Measurements from ENCODE around the gene VAV2.

GRCh38 chr9:133920471-133920870 lies 71.7 kb downstream of the VAV2 start:
- TF ChIP-seq RAD21 (IDR thresholded peaks at IDR 0.05; ENCODE audit: low read length) = no peak
- TF ChIP-seq RFX5 (IDR thresholded peaks at IDR 0.05; ENCODE audit: low read length) = no peak
- TF ChIP-seq CTCF (IDR thresholded peaks at IDR 0.05) = no peak
- TF ChIP-seq, protein P1, sequence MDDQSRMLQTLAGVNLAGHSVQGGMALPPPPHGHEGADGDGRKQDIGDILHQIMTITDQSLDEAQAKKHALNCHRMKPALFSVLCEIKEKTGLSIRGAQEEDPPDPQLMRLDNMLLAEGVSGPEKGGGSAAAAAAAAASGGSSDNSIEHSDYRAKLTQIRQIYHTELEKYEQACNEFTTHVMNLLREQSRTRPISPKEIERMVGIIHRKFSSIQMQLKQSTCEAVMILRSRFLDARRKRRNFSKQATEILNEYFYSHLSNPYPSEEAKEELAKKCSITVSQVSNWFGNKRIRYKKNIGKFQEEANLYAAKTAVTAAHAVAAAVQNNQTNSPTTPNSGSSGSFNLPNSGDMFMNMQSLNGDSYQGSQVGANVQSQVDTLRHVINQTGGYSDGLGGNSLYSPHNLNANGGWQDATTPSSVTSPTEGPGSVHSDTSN (IDR thresholded peaks at IDR 0.05) = no peak
- TF ChIP-seq TCF12 (IDR thresholded peaks at IDR 0.05) = no peak
- TF ChIP-seq MXI1 (IDR thresholded peaks at IDR 0.05; ENCODE audit: low read depth, low read length) = no peak
- TF ChIP-seq FOXM1 (IDR thresholded peaks at IDR 0.05; ENCODE audit: low read depth) = no peak
- TF ChIP-seq RCOR1 (IDR thresholded peaks at IDR 0.05; ENCODE audit: low read length) = no peak
- no peak for TF ChIP-seq FOXJ3 (CRISPR knock-in tag; IDR thresholded peaks at IDR 0.05)
- TF ChIP-seq MEF2A (IDR thresholded peaks at IDR 0.05; ENCODE audit: borderline replicate concordance, low read depth) = no peak
- no peak for TF ChIP-seq POLR2AphosphoS5 (IDR thresholded peaks at IDR 0.05; ENCODE audit: low read depth, low read length)
- TF ChIP-seq CHD2 (IDR thresholded peaks at IDR 0.05; ENCODE audit: low read length, partially characterized antibody) = no peak

All from SK-N-SH (cell line).